Endodermal cell (in vitro differentiated cells): ENCODE data around the gene MMRN2. TPM values are rescaled to one million over a fixed set of nuclear protein-coding genes. Genes with fewer than 3 reads are reported as not detected.
"Not testable (repeated sequence)": the region's sequence is repeated elsewhere in the genome, so short reads cannot be mapped to it uniquely, and the experiment has no call there.

Experiments used
- DNase-seq: peaks from one replicate; pipeline ENCODE4 v3.0.0-alpha.2; 2017
- H3K27ac ChIP-seq: 2 replicates; pipeline ENCODE4 v1.5.1; 2013; ENCODE audit warnings: mild to moderate bottlenecking, low read depth, low read length, moderate library complexity
- H3K27me3 ChIP-seq: 2 replicates; pipeline ENCODE4 v1.6.1; 2013; ENCODE audit warnings: mild to moderate bottlenecking, low read length, moderate library complexity; ENCODE audit not compliant: insufficient read depth, control insufficient read depth, poor library complexity, severe bottlenecking
- H3K36me3 ChIP-seq: 2 replicates; pipeline ENCODE4 v1.7.0; 2013; ENCODE audit warnings: mild to moderate bottlenecking, low read length, moderate library complexity; ENCODE audit not compliant: control insufficient read depth, insufficient read depth
- H3K4me1 ChIP-seq: one replicate; pipeline ENCODE4 v1.7.0; 2013; ENCODE audit warnings: low read length; ENCODE audit not compliant: control insufficient read depth, insufficient read depth
- H3K4me3 ChIP-seq: 2 replicates; pipeline ENCODE4 v1.5.1; 2013; ENCODE audit warnings: mild to moderate bottlenecking, low read length, moderate library complexity
- H3K9ac ChIP-seq: 2 replicates; pipeline ENCODE4 v1.6.1; 2013; ENCODE audit warnings: mild to moderate bottlenecking, low read length, moderate library complexity; ENCODE audit not compliant: poor library complexity, severe bottlenecking; ENCODE audit errors: extremely low read depth
- H3K9me3 ChIP-seq: 2 replicates; pipeline ENCODE4 v1.6.1; 2013; ENCODE audit warnings: mild to moderate bottlenecking, low read length, moderate library complexity; ENCODE audit not compliant: control insufficient read depth
- H3K27ac Mint-ChIP-seq: 2 replicates; pipeline ENCODE4 v1.8.0; 2020; ENCODE audit warnings: mixed read lengths
- H3K27me3 Mint-ChIP-seq: 2 replicates; pipeline ENCODE4 v1.8.0; 2021; ENCODE audit warnings: mild to moderate bottlenecking, mixed read lengths; ENCODE audit not compliant: insufficient read depth
- H3K36me3 Mint-ChIP-seq: 2 replicates; pipeline ENCODE4 v1.8.0; 2020; ENCODE audit warnings: low read depth, mixed read lengths
- H3K4me1 Mint-ChIP-seq: 2 replicates; pipeline ENCODE4 v1.8.0; 2020; ENCODE audit warnings: mixed read lengths
- H3K4me3 Mint-ChIP-seq: 2 replicates; pipeline ENCODE4 v1.8.0; 2020; ENCODE audit warnings: mild to moderate bottlenecking, moderate library complexity, mixed read lengths
- H3K9me3 Mint-ChIP-seq: 2 replicates; pipeline ENCODE4 v1.8.0; 2020; ENCODE audit warnings: mild to moderate bottlenecking, mixed read lengths
- WGBS, 2 experiments: methylation state at CpG; one replicate each; pipeline versions ENCODE4 v1.1.5 to v1.1.7; 2013; ENCODE audit warnings: missing lambda C conversion rate in 2 of 2, mixed read lengths in 1 of 2; ENCODE audit not compliant: insufficient coverage in 1 of 2, insufficient read length in 1 of 2; 5-methylcytosine and 5-hydroxymethylcytosine counted together
- total RNA-seq, 2 donors: library from RNA; stranded (reverse); fragmentation: NEBNext Ultra II Directional in 1 of 2; extraction: Animal tissue kit (Norgen Biotek cat#: 25700) in 1 of 2; gene quantifications; 2 replicates in 1 of 2; 3 replicates in 1 of 2; pipeline ENCODE4 v1.2.1, GENCODE V29; 2021
- TF ChIP-seq, protein P1 (sequence below): fragments of 200-600 bp; sonication (generic); conservative IDR thresholded peaks from 2 replicates; pipeline ENCODE4 v1.5.0; 2021; ENCODE audit warnings: antibody characterized with exemption, mild to moderate bottlenecking

The MMRN2 gene
- total RNA-seq, 2 donors from 2014 or later: 1.00 to 1.3 TPM

DNA sequence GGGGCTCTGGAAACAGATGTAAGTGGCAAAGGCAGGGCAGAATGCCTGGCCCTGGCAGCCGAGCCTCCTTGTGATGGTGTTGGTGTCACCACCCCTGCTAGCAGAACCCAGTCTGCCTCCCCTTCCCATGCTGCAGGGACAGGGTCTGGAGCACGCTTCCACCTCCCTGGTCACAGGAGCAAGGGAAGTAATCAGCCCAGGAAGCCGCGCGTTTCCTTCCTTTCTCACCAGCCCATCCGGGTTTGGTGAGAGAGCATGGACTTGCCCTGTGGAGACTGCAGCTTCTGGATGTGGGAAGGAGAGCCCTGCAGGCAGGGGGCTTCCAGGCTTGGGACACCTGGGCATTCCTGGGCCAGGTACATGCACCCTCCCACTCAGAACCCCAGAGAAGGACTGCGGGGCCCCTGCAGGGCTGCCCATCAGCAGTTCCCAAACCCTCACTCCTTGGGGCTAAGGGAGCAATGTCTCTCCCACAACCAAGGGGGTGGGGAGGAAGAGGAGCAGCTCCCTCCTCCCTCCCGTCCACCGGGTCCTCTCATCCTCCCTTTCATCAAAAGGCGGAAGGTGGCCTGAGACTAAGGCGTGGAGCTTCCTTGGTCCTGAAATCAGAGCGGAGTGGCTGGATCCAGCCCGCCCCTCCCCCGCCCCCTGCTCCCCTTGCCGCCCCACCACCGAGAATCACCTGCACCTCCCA, 1.8 kb downstream of the MMRN2 start:
- Mint-ChIP-seq H3K9me3 (peaks cover 35% of the 10 kb centered on the region), H3K36me3 (peaks cover 10% of the 10 kb centered on the region), H3K4me3 (no peak overlapping the region), H3K27me3 (no peaks in the 10 kb centered on the region), H3K27ac (no peak overlapping the region), H3K4me1 (peaks cover 18% of the 10 kb centered on the region)
- peaks cover 15% of the 10 kb centered on the region for H3K4me1 ChIP-seq
- TF ChIP-seq, protein P1, sequence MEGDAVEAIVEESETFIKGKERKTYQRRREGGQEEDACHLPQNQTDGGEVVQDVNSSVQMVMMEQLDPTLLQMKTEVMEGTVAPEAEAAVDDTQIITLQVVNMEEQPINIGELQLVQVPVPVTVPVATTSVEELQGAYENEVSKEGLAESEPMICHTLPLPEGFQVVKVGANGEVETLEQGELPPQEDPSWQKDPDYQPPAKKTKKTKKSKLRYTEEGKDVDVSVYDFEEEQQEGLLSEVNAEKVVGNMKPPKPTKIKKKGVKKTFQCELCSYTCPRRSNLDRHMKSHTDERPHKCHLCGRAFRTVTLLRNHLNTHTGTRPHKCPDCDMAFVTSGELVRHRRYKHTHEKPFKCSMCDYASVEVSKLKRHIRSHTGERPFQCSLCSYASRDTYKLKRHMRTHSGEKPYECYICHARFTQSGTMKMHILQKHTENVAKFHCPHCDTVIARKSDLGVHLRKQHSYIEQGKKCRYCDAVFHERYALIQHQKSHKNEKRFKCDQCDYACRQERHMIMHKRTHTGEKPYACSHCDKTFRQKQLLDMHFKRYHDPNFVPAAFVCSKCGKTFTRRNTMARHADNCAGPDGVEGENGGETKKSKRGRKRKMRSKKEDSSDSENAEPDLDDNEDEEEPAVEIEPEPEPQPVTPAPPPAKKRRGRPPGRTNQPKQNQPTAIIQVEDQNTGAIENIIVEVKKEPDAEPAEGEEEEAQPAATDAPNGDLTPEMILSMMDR: no peak
- no peaks in the 10 kb centered on the region for H3K27me3 ChIP-seq
- peak; percentile 76 for DNase-seq
- H3K27ac ChIP-seq: no peak overlapping the region
- no peak overlapping the region for H3K9ac ChIP-seq
- peaks cover 23% of the 10 kb centered on the region for H3K9me3 ChIP-seq
- no peaks in the 10 kb centered on the region for H3K36me3 ChIP-seq
- no peak overlapping the region for H3K4me3 ChIP-seq
- WGBS, 2 experiments: 70 to 80% methylated on average over 1 to 15 of the region's 16 CpGs

DNA sequence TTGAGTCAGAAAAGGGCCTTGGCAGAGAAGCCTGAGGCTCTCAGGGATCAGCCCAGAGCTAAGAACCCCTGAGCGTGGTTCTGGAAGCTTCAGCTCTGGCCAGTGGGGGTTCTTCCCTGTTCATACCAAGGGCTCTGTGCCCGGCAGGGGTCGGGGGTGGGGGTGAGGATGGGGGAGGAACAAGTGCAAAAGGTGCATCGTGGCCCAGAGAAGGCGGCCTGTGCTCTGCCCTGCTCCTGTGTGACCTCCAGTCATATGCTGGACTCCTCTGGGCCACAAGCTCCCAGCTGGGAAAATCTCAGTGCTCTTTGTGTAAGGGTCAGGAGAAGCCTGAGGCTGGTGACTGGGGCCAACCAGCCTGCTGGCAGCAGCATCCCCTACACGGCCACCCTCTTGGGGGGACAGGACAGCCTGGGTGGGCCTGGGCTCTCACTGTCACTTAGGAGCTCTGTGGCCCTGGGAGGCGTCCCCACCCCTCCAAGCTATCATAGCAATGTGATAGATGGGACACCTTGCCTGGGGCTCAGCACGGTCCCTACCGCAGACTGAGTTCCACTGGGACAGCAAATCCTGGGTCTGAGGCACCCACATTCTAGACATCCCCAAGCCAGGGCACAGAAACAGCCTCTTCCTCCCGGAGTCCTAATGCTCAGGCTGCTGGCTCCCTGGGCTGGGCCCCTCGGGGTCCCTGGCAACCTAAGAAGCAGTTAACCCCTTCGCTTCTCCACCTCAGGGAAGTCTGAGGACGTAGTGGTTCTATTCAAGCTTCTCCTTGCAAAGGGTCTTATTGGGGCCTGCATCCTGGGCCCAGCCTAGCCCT, 2.5 kb downstream of the MMRN2 start:
- H3K27ac ChIP-seq: peak overlapping the region; percentile 66
- H3K4me3 Mint-ChIP-seq: no peak overlapping the region
- H3K36me3 Mint-ChIP-seq: peaks cover 12% of the 10 kb centered on the region
- H3K27me3 Mint-ChIP-seq: no peaks in the 10 kb centered on the region
- H3K36me3 ChIP-seq: no peaks in the 10 kb centered on the region
- peaks cover 16% of the 10 kb centered on the region for H3K4me1 Mint-ChIP-seq
- 62 to 69% methylated on average over 7 to 13 of the region's 13 CpGs for WGBS, 2 experiments
- TF ChIP-seq, protein P1: no peak
- DNase-seq: no peak
- H3K4me3 ChIP-seq: no peak overlapping the region
- peaks cover 39% of the 10 kb centered on the region for H3K9me3 Mint-ChIP-seq
- H3K9me3 ChIP-seq: peaks cover 23% of the 10 kb centered on the region
- H3K27ac Mint-ChIP-seq: peak overlapping the region; percentile 87
- H3K27me3 ChIP-seq: no peaks in the 10 kb centered on the region
- peaks cover 15% of the 10 kb centered on the region for H3K4me1 ChIP-seq
- H3K9ac ChIP-seq: no peak overlapping the region

DNA sequence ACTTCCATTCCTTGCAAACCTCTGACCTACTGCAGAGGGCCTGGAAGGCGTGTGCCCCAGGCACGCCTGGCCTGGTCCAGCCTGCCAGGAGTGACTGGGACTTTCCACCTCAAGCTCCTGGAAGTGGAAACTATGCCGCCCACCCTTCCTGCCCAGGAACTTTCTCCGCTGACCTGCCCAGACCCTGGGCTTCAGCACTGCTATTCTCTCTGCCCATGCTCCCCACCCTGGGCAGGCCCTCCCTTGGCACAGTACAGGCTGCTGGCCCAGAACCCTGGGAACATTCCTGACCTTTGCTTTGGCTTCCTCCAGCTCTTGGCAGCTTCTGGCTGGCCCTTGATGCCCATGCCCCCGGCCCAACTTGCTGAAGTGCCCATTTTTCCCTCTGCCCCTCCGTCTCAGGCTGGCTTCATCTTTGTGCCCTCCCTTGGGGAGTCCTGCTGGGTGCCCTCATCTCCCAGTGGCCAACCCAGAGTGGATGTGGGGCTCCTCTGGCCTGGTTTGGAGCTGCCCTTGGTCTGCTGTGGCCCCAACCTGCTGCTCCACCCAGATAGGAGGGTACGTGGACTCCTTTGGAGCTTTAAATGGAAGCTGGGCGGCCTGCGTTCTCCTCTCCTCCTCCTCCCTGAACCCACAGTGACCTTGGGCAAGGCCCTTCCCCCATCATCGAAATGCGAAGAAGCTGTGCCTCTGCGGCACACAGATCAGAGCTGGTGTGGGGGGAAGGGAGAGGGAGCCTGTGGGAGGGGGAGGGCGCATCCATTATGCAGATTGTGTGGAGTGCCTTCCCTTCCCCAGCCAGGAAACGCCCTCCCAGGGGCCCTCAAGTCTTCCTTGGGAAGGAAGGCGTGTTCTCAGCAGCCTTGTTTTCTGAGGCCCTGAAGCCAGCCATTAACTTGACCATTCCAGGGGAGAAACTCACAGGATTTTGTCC, 3.4 kb downstream of the MMRN2 start:
- no peaks in the 10 kb centered on the region for H3K27me3 ChIP-seq
- H3K4me1 Mint-ChIP-seq: peaks cover 13% of the 10 kb centered on the region
- peak overlapping the region; percentile 66 for H3K27ac ChIP-seq
- H3K9ac ChIP-seq: no peak overlapping the region
- whole genome bisulfite sequencing, 2 experiments: 56 to 78% methylated on average over 7 to 15 of the region's 15 CpGs
- H3K27ac Mint-ChIP-seq: peak overlapping the region; percentile 87
- peaks cover 39% of the 10 kb centered on the region for H3K9me3 Mint-ChIP-seq
- peak; percentile 95 for DNase-seq
- no peaks in the 10 kb centered on the region for H3K27me3 Mint-ChIP-seq
- H3K36me3 ChIP-seq: no peaks in the 10 kb centered on the region
- H3K4me3 Mint-ChIP-seq: peak overlapping the region; percentile 26
- H3K36me3 Mint-ChIP-seq: peaks cover 12% of the 10 kb centered on the region
- peaks cover 23% of the 10 kb centered on the region for H3K9me3 ChIP-seq
- TF ChIP-seq, protein P1: no peak
- H3K4me3 ChIP-seq: no peak overlapping the region
- H3K4me1 ChIP-seq: peaks cover 15% of the 10 kb centered on the region

DNA sequence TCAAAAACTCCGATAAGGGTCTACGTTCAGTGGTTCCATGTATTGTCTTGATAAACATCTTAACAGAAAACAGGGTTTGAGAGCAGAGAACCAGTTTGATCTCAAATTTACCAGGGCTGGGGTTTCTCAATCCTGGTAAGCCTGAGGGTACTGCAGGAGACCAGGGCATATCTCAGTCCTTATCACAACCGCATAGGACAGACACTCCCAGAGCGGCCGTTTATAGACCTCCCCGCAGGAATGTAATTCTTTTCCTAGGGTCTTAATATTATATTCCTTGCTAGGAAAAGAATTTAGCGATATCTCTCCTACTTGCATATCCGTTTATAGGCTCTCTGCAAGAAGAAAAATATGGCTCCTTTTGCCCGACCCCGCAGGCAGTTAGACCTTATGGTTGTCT, 4.7 kb downstream of the MMRN2 start:
- Histone ChIP-seq H3K4me1 (peaks cover 15% of the 10 kb centered on the region), H3K9me3 (peaks cover 23% of the 10 kb centered on the region)
- Mint-ChIP-seq H3K9me3 (peaks cover 39% of the 10 kb centered on the region), H3K36me3 (peaks cover 12% of the 10 kb centered on the region)
- DNase-seq: peak; percentile 64
- not testable (repeated sequence) for H3K4me3 ChIP-seq, H3K27me3 ChIP-seq, H3K4me3 Mint-ChIP-seq, H3K36me3 ChIP-seq, H3K27me3 Mint-ChIP-seq, H3K27ac ChIP-seq, H3K9ac ChIP-seq, H3K27ac Mint-ChIP-seq, H3K4me1 Mint-ChIP-seq
- 92 to 100% methylated on average over 5 to 10 of the region's 10 CpGs for WGBS, 2 experiments
